ENCODE results near the gene CD38. TPM values are rescaled to one million over a fixed set of nuclear protein-coding genes. Genes with fewer than 3 reads are reported as not detected.

CD38 gene
- polyA plus RNA-seq, 1 donor from 2014 or later: 0.21 TPM

DNA sequence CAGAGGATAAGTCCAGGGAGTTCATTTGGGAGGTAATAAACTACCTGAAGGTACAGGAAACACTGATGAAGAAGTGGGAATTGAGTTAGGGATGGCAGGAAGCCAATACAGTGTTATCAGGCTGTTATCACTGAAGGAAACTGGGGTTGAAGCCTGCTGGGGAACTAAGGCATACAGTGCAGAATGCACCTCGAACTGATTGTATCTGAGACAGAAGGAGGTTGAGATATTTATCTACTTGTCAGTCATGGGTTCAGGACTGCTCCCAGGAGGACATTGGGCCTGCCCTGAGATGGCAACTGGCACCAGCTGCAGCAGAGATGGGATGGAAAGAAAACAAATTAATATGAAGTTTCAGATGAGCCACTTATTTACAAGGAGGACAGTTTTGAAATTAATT lies 35.5 kb upstream of the CD38 start:
- H3K4me2 ChIP-seq (ENCODE audit: low read length): no peak overlapping the region

DNA sequence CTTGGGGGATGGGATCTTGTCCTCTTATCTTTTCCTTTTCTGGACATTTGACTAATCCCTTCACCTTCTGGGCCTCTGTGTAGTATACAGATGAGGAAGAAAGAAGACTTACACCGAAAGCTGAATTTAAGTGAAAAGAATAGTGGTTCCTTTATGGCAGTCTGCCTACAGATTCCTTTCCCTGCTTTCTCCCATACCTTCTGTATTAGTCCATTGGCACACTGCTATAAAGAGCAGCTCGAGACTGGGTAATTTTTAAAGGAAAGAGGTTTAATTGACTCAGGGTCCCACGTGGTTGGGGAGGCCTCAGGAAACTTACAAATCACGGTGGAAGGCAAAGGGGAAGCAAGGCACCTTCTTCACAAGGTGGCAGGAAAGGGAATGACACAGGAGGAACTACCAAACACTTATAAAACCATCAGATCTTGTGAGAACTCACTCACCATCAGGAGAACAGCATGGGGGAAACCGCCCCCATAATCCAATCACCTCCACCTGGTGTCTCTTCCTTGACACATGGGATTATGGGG lies 34.0 kb upstream of the CD38 start:
- Histone ChIP-seq H3K27me3 (ENCODE audit: insufficient read depth, low read depth, low read length) (no peaks in the 10 kb centered on the region), H2AFZ (ENCODE audit: low read depth, low read length) (no peak overlapping the region), H3K4me3 (ENCODE audit: low read length) (no peak overlapping the region), H3K9ac (ENCODE audit: low read length) (no peak overlapping the region), H3K4me2 (ENCODE audit: low read length) (no peak overlapping the region), H3K9me2 (ENCODE audit: insufficient read depth, low read length) (no peaks in the 10 kb centered on the region), H3K9me3 (ENCODE audit: low read length) (no peaks in the 10 kb centered on the region), H3F3A (ENCODE audit: insufficient read depth, low read length, poor library complexity, severe bottlenecking) (no peaks in the 10 kb centered on the region), H3K36me3 (ENCODE audit: insufficient read depth, low read length) (no peaks in the 10 kb centered on the region), H3K79me2 (replicated peaks; ENCODE audit: insufficient read depth, low read length) (no peaks in the 10 kb centered on the region), H4K20me1 (ENCODE audit: insufficient read depth) (no peaks in the 10 kb centered on the region), H3K27ac (ENCODE audit: low read length) (no peak overlapping the region)
- TF ChIP-seq, protein P1, sequence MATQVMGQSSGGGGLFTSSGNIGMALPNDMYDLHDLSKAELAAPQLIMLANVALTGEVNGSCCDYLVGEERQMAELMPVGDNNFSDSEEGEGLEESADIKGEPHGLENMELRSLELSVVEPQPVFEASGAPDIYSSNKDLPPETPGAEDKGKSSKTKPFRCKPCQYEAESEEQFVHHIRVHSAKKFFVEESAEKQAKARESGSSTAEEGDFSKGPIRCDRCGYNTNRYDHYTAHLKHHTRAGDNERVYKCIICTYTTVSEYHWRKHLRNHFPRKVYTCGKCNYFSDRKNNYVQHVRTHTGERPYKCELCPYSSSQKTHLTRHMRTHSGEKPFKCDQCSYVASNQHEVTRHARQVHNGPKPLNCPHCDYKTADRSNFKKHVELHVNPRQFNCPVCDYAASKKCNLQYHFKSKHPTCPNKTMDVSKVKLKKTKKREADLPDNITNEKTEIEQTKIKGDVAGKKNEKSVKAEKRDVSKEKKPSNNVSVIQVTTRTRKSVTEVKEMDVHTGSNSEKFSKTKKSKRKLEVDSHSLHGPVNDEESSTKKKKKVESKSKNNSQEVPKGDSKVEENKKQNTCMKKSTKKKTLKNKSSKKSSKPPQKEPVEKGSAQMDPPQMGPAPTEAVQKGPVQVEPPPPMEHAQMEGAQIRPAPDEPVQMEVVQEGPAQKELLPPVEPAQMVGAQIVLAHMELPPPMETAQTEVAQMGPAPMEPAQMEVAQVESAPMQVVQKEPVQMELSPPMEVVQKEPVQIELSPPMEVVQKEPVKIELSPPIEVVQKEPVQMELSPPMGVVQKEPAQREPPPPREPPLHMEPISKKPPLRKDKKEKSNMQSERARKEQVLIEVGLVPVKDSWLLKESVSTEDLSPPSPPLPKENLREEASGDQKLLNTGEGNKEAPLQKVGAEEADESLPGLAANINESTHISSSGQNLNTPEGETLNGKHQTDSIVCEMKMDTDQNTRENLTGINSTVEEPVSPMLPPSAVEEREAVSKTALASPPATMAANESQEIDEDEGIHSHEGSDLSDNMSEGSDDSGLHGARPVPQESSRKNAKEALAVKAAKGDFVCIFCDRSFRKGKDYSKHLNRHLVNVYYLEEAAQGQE (IDR thresholded peaks at IDR 0.05; ENCODE audit: borderline replicate concordance): no peak
- no peak for TF ChIP-seq EP300 (conservative IDR thresholded peaks at IDR 0.05; ENCODE audit: poor library complexity, severe bottlenecking)
- TF ChIP-seq, protein P2, sequence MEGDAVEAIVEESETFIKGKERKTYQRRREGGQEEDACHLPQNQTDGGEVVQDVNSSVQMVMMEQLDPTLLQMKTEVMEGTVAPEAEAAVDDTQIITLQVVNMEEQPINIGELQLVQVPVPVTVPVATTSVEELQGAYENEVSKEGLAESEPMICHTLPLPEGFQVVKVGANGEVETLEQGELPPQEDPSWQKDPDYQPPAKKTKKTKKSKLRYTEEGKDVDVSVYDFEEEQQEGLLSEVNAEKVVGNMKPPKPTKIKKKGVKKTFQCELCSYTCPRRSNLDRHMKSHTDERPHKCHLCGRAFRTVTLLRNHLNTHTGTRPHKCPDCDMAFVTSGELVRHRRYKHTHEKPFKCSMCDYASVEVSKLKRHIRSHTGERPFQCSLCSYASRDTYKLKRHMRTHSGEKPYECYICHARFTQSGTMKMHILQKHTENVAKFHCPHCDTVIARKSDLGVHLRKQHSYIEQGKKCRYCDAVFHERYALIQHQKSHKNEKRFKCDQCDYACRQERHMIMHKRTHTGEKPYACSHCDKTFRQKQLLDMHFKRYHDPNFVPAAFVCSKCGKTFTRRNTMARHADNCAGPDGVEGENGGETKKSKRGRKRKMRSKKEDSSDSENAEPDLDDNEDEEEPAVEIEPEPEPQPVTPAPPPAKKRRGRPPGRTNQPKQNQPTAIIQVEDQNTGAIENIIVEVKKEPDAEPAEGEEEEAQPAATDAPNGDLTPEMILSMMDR (IDR thresholded peaks at IDR 0.05; ENCODE audit: poor library complexity, severe bottlenecking): no peak
- TF ChIP-seq EZH2 (IDR thresholded peaks at IDR 0.05; ENCODE audit: borderline replicate concordance, insufficient read depth, low read length, poor library complexity, severe bottlenecking): no peak
- TF ChIP-seq POLR2AphosphoS5 (IDR thresholded peaks at IDR 0.05): no peak
- TF ChIP-seq TAF1 (IDR thresholded peaks at IDR 0.05; ENCODE audit: low read depth): no peak

More for the DNA sequence above, 35.5 kb upstream of the CD38 start:
- Histone ChIP-seq H3K9me3 (ENCODE audit: low read length) (no peaks in the 10 kb centered on the region), H3K27me3 (ENCODE audit: insufficient read depth, low read depth, low read length) (no peaks in the 10 kb centered on the region), H3K4me3 (ENCODE audit: low read length) (no peak overlapping the region), H3K9me2 (ENCODE audit: insufficient read depth, low read length) (no peaks in the 10 kb centered on the region), H3K9ac (ENCODE audit: low read length) (no peak overlapping the region), H4K20me1 (ENCODE audit: insufficient read depth) (no peaks in the 10 kb centered on the region), H2AFZ (ENCODE audit: low read depth, low read length) (no peak overlapping the region), H3K79me2 (replicated peaks; ENCODE audit: insufficient read depth, low read length) (no peaks in the 10 kb centered on the region), H3F3A (ENCODE audit: insufficient read depth, low read length, poor library complexity, severe bottlenecking) (no peaks in the 10 kb centered on the region), H3K36me3 (ENCODE audit: insufficient read depth, low read length) (no peaks in the 10 kb centered on the region), H3K27ac (ENCODE audit: low read length) (no peak overlapping the region)
- TF ChIP-seq, protein P2 (IDR thresholded peaks at IDR 0.05; ENCODE audit: poor library complexity, severe bottlenecking): no peak
- TF ChIP-seq MXI1 (conservative IDR thresholded peaks at IDR 0.05; ENCODE audit: poor library complexity, severe bottlenecking) (no peak), EZH2 (IDR thresholded peaks at IDR 0.05; ENCODE audit: borderline replicate concordance, insufficient read depth, low read length, poor library complexity, severe bottlenecking) (no peak), POLR2AphosphoS5 (IDR thresholded peaks at IDR 0.05) (no peak), RAD21 (conservative IDR thresholded peaks at IDR 0.05) (no peak), TAF1 (IDR thresholded peaks at IDR 0.05; ENCODE audit: low read depth) (no peak)

Data from neural cell (in vitro differentiated cells).